ENCODE results near the gene HPCA. TPM values are rescaled to one million over a fixed set of nuclear protein-coding genes. Genes with fewer than 3 reads are reported as not detected.

The HPCA gene
- total RNA-seq, 1 donor from 2014 or later: not detected

- Mint-ChIP-seq H3K4me1 (ENCODE audit: low read depth, unreplicated experiment) (peaks cover 23% of the 10 kb centered on the region), H3K4me3 (ENCODE audit: unreplicated experiment) (no peak overlapping the region), H3K27ac (ENCODE audit: unreplicated experiment) (no peak overlapping the region), H3K27me3 (ENCODE audit: low read depth, unreplicated experiment) (peaks cover 20% of the 10 kb centered on the region), H3K36me3 (ENCODE audit: low read depth, unreplicated experiment) (no peaks in the 10 kb centered on the region), H3K9me3 (ENCODE audit: unreplicated experiment) (peaks cover 3% of the 10 kb centered on the region)
- Histone ChIP-seq H3K27ac (ENCODE audit: low read depth, low read length) (no peak overlapping the region), H3K36me3 (ENCODE audit: insufficient read depth, low read length) (no peaks in the 10 kb centered on the region), H3K9me3 (ENCODE audit: insufficient read depth, low read depth, low read length) (no peaks in the 10 kb centered on the region), H2AFZ (ENCODE audit: low read depth, low read length) (no peak overlapping the region), H4K20me1 (ENCODE audit: insufficient read depth, low read length) (no peaks in the 10 kb centered on the region), H3K9ac (ENCODE audit: low read length) (no peak overlapping the region), H3K27me3 (ENCODE audit: insufficient read depth, low read length) (peaks cover 1% of the 10 kb centered on the region), H3K79me2 (ENCODE audit: insufficient read depth, low read length) (no peaks in the 10 kb centered on the region), H3K4me3 (ENCODE audit: insufficient read depth, low read depth, low read length) (no peak overlapping the region), H3K4me1 (ENCODE audit: insufficient read depth, low read length) (peaks cover 10% of the 10 kb centered on the region), H3K4me2 (ENCODE audit: low read length) (no peak overlapping the region)
- no peak for FAIRE-seq
- no peak for DNase-seq (ENCODE audit: low read depth)
- TF ChIP-seq, protein P1, sequence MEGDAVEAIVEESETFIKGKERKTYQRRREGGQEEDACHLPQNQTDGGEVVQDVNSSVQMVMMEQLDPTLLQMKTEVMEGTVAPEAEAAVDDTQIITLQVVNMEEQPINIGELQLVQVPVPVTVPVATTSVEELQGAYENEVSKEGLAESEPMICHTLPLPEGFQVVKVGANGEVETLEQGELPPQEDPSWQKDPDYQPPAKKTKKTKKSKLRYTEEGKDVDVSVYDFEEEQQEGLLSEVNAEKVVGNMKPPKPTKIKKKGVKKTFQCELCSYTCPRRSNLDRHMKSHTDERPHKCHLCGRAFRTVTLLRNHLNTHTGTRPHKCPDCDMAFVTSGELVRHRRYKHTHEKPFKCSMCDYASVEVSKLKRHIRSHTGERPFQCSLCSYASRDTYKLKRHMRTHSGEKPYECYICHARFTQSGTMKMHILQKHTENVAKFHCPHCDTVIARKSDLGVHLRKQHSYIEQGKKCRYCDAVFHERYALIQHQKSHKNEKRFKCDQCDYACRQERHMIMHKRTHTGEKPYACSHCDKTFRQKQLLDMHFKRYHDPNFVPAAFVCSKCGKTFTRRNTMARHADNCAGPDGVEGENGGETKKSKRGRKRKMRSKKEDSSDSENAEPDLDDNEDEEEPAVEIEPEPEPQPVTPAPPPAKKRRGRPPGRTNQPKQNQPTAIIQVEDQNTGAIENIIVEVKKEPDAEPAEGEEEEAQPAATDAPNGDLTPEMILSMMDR (IDR thresholded peaks at IDR 0.05; ENCODE audit: insufficient read depth, low read depth, low read length): no peak
- no peak for TF ChIP-seq EZH2 (IDR thresholded peaks at IDR 0.05; ENCODE audit: insufficient read depth, low read length)
Measured at GRCh38 chr1:32929366-32929765, 43.1 kb downstream of the HPCA start.

DNA sequence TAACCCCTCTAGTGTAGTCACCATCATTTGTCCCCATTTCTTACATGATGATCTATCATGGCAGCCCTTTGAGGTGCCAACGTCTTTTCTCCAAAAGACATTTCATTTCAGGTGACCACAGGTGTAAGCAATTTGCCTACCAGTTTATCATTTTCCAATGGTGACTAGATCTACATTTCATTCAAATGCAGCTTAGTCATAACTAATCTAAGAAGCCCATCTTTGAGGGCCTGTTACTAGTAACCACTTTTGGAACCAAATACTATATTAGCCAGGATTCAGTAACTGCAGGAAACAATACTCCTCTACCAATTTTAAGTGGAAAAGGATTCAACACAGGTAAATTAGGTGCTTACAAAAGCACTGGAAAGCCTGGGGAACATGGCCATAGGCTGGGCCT is 45.5 kb downstream of the HPCA start:
- H3K4me3 Mint-ChIP-seq (ENCODE audit: unreplicated experiment): no peak overlapping the region
- no peaks in the 10 kb centered on the region for H3K79me2 ChIP-seq (ENCODE audit: insufficient read depth, low read length)
- no peak overlapping the region for H3K4me3 ChIP-seq (ENCODE audit: insufficient read depth, low read depth, low read length)
- no peak overlapping the region for H2AFZ ChIP-seq (ENCODE audit: low read depth, low read length)
- peaks cover 6% of the 10 kb centered on the region for H3K4me1 ChIP-seq (ENCODE audit: insufficient read depth, low read length)
- DNase-seq (ENCODE audit: low read depth) (no peak), FAIRE-seq (no peak)
- H4K20me1 ChIP-seq (ENCODE audit: insufficient read depth, low read length): no peaks in the 10 kb centered on the region
- peaks cover 11% of the 10 kb centered on the region for H3K4me1 Mint-ChIP-seq (ENCODE audit: low read depth, unreplicated experiment)
- no peak overlapping the region for H3K9ac ChIP-seq (ENCODE audit: low read length)
- no peak overlapping the region for H3K27ac ChIP-seq (ENCODE audit: low read depth, low read length)
- no peak overlapping the region for H3K4me2 ChIP-seq (ENCODE audit: low read length)
- H3K36me3 ChIP-seq (ENCODE audit: insufficient read depth, low read length): peaks cover 3% of the 10 kb centered on the region
- no peak for TF ChIP-seq EZH2 (IDR thresholded peaks at IDR 0.05; ENCODE audit: insufficient read depth, low read length)
- TF ChIP-seq, protein P1 (IDR thresholded peaks at IDR 0.05; ENCODE audit: insufficient read depth, low read depth, low read length): no peak
- peaks cover 7% of the 10 kb centered on the region for H3K36me3 Mint-ChIP-seq (ENCODE audit: low read depth, unreplicated experiment)
- peaks cover 8% of the 10 kb centered on the region for H3K27me3 Mint-ChIP-seq (ENCODE audit: low read depth, unreplicated experiment)
- peaks cover 3% of the 10 kb centered on the region for H3K9me3 Mint-ChIP-seq (ENCODE audit: unreplicated experiment)
- no peaks in the 10 kb centered on the region for H3K27me3 ChIP-seq (ENCODE audit: insufficient read depth, low read length)
- no peak overlapping the region for H3K27ac Mint-ChIP-seq (ENCODE audit: unreplicated experiment)
- no peaks in the 10 kb centered on the region for H3K9me3 ChIP-seq (ENCODE audit: insufficient read depth, low read depth, low read length)

- no peaks in the 10 kb centered on the region for H4K20me1 ChIP-seq (ENCODE audit: insufficient read depth, low read length)
- no peak overlapping the region for H2AFZ ChIP-seq (ENCODE audit: low read depth, low read length)
- FAIRE-seq (no peak), DNase-seq (ENCODE audit: low read depth) (no peak)
- H3K27me3 Mint-ChIP-seq (ENCODE audit: low read depth, unreplicated experiment): no peaks in the 10 kb centered on the region
- TF ChIP-seq, protein P1 (IDR thresholded peaks at IDR 0.05; ENCODE audit: insufficient read depth, low read depth, low read length): no peak
- no peak for TF ChIP-seq EZH2 (IDR thresholded peaks at IDR 0.05; ENCODE audit: insufficient read depth, low read length)
- no peak overlapping the region for H3K27ac ChIP-seq (ENCODE audit: low read depth, low read length)
- H3K36me3 ChIP-seq (ENCODE audit: insufficient read depth, low read length): peaks cover 10% of the 10 kb centered on the region
- no peaks in the 10 kb centered on the region for H3K9me3 ChIP-seq (ENCODE audit: insufficient read depth, low read depth, low read length)
- H3K27ac Mint-ChIP-seq (ENCODE audit: unreplicated experiment): peak overlapping the region; percentile 42
- no peaks in the 10 kb centered on the region for H3K79me2 ChIP-seq (ENCODE audit: insufficient read depth, low read length)
- no peak overlapping the region for H3K4me3 Mint-ChIP-seq (ENCODE audit: unreplicated experiment)
- peaks cover 12% of the 10 kb centered on the region for H3K36me3 Mint-ChIP-seq (ENCODE audit: low read depth, unreplicated experiment)
- H3K9me3 Mint-ChIP-seq (ENCODE audit: unreplicated experiment): no peaks in the 10 kb centered on the region
- no peak overlapping the region for H3K4me3 ChIP-seq (ENCODE audit: insufficient read depth, low read depth, low read length)
- peaks cover 6% of the 10 kb centered on the region for H3K4me1 ChIP-seq (ENCODE audit: insufficient read depth, low read length)
- no peak overlapping the region for H3K4me2 ChIP-seq (ENCODE audit: low read length)
- H3K27me3 ChIP-seq (ENCODE audit: insufficient read depth, low read length): no peaks in the 10 kb centered on the region
- H3K9ac ChIP-seq (ENCODE audit: low read length): no peak overlapping the region
- peaks cover 11% of the 10 kb centered on the region for H3K4me1 Mint-ChIP-seq (ENCODE audit: low read depth, unreplicated experiment)
Measured at GRCh38 chr1:32933742-32934322, 47.5 kb downstream of the HPCA start.
